ENCODE results near the gene IGF1R.

Gene IGF1R

GRCh38 chr15:98729446-98730042 lies 81.2 kb downstream of the IGF1R start:
- ATAC-seq (ENCODE audit: low read depth) (no peak), DNase-seq (ENCODE audit: low spot score) (no peak)
- Histone ChIP-seq H3K4me3 (ENCODE audit: severe bottlenecking) (no peak overlapping the region), H3K27ac (ENCODE audit: poor library complexity, severe bottlenecking) (peak overlapping the region; percentile 94), H3K27me3 (ENCODE audit: insufficient read depth, poor library complexity, severe bottlenecking) (no peaks in the 10 kb centered on the region), H3K9me3 (ENCODE audit: severe bottlenecking) (no peaks in the 10 kb centered on the region), H3K36me3 (ENCODE audit: low read depth) (no peaks in the 10 kb centered on the region), H3K4me1 (ENCODE audit: insufficient read depth, poor library complexity, severe bottlenecking) (peaks cover 51% of the 10 kb centered on the region)
- TF ChIP-seq, protein P1, sequence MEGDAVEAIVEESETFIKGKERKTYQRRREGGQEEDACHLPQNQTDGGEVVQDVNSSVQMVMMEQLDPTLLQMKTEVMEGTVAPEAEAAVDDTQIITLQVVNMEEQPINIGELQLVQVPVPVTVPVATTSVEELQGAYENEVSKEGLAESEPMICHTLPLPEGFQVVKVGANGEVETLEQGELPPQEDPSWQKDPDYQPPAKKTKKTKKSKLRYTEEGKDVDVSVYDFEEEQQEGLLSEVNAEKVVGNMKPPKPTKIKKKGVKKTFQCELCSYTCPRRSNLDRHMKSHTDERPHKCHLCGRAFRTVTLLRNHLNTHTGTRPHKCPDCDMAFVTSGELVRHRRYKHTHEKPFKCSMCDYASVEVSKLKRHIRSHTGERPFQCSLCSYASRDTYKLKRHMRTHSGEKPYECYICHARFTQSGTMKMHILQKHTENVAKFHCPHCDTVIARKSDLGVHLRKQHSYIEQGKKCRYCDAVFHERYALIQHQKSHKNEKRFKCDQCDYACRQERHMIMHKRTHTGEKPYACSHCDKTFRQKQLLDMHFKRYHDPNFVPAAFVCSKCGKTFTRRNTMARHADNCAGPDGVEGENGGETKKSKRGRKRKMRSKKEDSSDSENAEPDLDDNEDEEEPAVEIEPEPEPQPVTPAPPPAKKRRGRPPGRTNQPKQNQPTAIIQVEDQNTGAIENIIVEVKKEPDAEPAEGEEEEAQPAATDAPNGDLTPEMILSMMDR (IDR thresholded peaks at IDR 0.05; ENCODE audit: poor library complexity, severe bottlenecking) = no peak

GRCh38 chr15:98730860-98731711 lies 82.7 kb downstream of the IGF1R start:
- TF ChIP-seq, protein P1 (IDR thresholded peaks at IDR 0.05; ENCODE audit: poor library complexity, severe bottlenecking) = no peak
- Histone ChIP-seq H3K27me3 (ENCODE audit: insufficient read depth, poor library complexity, severe bottlenecking) (no peaks in the 10 kb centered on the region), H3K4me3 (ENCODE audit: severe bottlenecking) (no peak overlapping the region), H3K9me3 (ENCODE audit: severe bottlenecking) (no peaks in the 10 kb centered on the region), H3K4me1 (ENCODE audit: insufficient read depth, poor library complexity, severe bottlenecking) (peaks cover 56% of the 10 kb centered on the region), H3K27ac (ENCODE audit: poor library complexity, severe bottlenecking) (no peak overlapping the region), H3K36me3 (ENCODE audit: low read depth) (no peaks in the 10 kb centered on the region)
- DNase-seq (ENCODE audit: low spot score) (no peak), ATAC-seq (ENCODE audit: low read depth) (no peak)

DNA sequence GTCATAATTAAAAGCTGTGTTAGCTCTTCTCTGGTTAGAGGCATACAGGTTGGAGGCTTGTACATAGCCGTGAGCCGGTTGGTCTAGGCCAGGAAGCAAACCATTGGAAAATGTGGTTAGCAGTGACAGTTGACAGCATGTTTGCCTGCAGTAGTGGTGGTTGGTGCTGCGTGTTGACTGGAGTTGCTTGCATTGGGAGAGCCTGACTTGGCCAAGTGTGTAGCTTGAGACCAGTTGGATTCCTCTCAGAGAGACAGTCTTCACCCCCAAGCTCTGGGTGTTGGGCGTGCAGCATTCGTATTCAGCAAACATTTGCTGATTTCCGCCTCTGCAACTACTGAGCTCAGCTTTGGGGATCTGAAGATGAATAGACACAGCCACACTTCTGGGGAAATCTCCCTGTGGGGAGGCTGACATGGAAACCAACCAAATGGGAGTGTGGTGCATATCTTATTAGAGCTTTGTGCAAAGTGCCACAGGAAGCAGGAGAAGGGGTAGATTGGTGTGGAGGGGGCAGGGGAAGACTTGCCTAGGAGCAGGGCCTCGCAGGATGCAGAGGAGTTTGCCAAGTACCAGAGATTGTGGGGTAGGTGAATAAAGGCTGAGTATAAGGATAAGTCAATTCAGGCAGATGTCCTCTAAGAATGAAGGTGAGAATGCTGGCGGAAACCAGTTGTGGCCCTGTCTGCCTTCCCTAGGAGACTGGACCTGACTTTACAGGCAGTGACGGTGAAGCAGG lies 83.5 kb downstream of the IGF1R start:
- DNase-seq (ENCODE audit: low spot score) (no peak), ATAC-seq (ENCODE audit: low read depth) (no peak)
- no peaks in the 10 kb centered on the region for H3K36me3 ChIP-seq (ENCODE audit: low read depth)
- no peak overlapping the region for H3K27ac ChIP-seq (ENCODE audit: poor library complexity, severe bottlenecking)
- TF ChIP-seq, protein P1 (IDR thresholded peaks at IDR 0.05; ENCODE audit: poor library complexity, severe bottlenecking) = no peak
- peaks cover 48% of the 10 kb centered on the region for H3K4me1 ChIP-seq (ENCODE audit: insufficient read depth, poor library complexity, severe bottlenecking)
- no peak overlapping the region for H3K4me3 ChIP-seq (ENCODE audit: severe bottlenecking)
- no peaks in the 10 kb centered on the region for H3K27me3 ChIP-seq (ENCODE audit: insufficient read depth, poor library complexity, severe bottlenecking)
- H3K9me3 ChIP-seq (ENCODE audit: severe bottlenecking) = no peaks in the 10 kb centered on the region

- Histone ChIP-seq H3K4me1 (ENCODE audit: insufficient read depth, poor library complexity, severe bottlenecking) (peaks cover 39% of the 10 kb centered on the region), H3K9me3 (ENCODE audit: severe bottlenecking) (no peaks in the 10 kb centered on the region), H3K36me3 (ENCODE audit: low read depth) (no peaks in the 10 kb centered on the region), H3K4me3 (ENCODE audit: severe bottlenecking) (no peak overlapping the region), H3K27ac (ENCODE audit: poor library complexity, severe bottlenecking) (no peak overlapping the region), H3K27me3 (ENCODE audit: insufficient read depth, poor library complexity, severe bottlenecking) (no peaks in the 10 kb centered on the region)
- DNase-seq (ENCODE audit: low spot score) (no peak), ATAC-seq (ENCODE audit: low read depth) (no peak)
- TF ChIP-seq, protein P1 (IDR thresholded peaks at IDR 0.05; ENCODE audit: poor library complexity, severe bottlenecking) = no peak
Measured at GRCh38 chr15:98733098-98733497, 84.8 kb downstream of the IGF1R start.
